WTC11 (cell line): ENCODE data around the gene KIFC1. TPM values are rescaled to one million over a fixed set of nuclear protein-coding genes. Genes with fewer than 3 reads are reported as not detected.

ENCODE experiments used
- ATAC-seq: fragments of 200-7000 bp; cut with Tn5 transposase; 2 replicates; pipeline ENCODE4 v1.10.0; 2021; ENCODE audit warnings: mild to moderate bottlenecking, moderate library complexity
- CTCF ChIA-PET: fragments of 300-600 bp; sonication (Branson Sonifier 250); formaldehyde crosslinking; loops from one replicate; lab custom pipeline; 2021; ENCODE audit warnings: antibody characterized with exemption; lab: Charles Lee
- POLR2A ChIA-PET: fragments of 350-600 bp; sonication (Branson Sonifier 250); formaldehyde crosslinking; loops from one replicate; lab custom pipeline; 2021; ENCODE audit warnings: antibody characterized with exemption; lab: Charles Lee
- DNase-seq: peaks from one replicate; pipeline ENCODE4 v3.0.0; 2021; ENCODE audit warnings: low spot score
- H3K27ac Mint-ChIP-seq: 2 replicates; pipeline ENCODE4 v1.8.0; 2021; ENCODE audit warnings: mixed read lengths
- H3K27me3 Mint-ChIP-seq: 2 replicates; pipeline ENCODE4 v1.8.0; 2021; ENCODE audit warnings: low read depth, mild to moderate bottlenecking, moderate library complexity, mixed read lengths
- H3K36me3 Mint-ChIP-seq: 2 replicates; pipeline ENCODE4 v1.8.0; 2021; ENCODE audit warnings: mixed read lengths
- H3K4me1 Mint-ChIP-seq: 2 replicates; pipeline ENCODE4 v1.8.0; 2022; ENCODE audit warnings: mixed read lengths
- H3K4me3 Mint-ChIP-seq: 2 replicates; pipeline ENCODE4 v1.8.0; 2021; ENCODE audit warnings: mild to moderate bottlenecking, moderate library complexity, mixed read lengths
- H3K9me3 Mint-ChIP-seq: 2 replicates; pipeline ENCODE4 v1.8.0; 2021; ENCODE audit warnings: mixed read lengths
- ATF2 ChIP-seq: sonication (generic); formaldehyde crosslinking; IDR thresholded peaks from 2 replicates; pipeline ENCODE4 v1.8.1; 2022; ENCODE audit warnings: low read depth, missing genetic modification reagents, borderline replicate concordance
- CDX4 ChIP-seq: fragments of 250-450 bp; sonication (Bioruptor Pico); IDR thresholded peaks from 2 replicates; pipeline ENCODE4 v1.9.0; 2021; ENCODE audit warnings: moderate library complexity, mild to moderate bottlenecking, inconsistent platforms, borderline replicate concordance
- CREB1 ChIP-seq: sonication (generic); formaldehyde crosslinking; IDR thresholded peaks from 2 replicates; pipeline ENCODE4 v1.8.0; 2023; ENCODE audit warnings: mild to moderate bottlenecking, missing genetic modification reagents
- ETV6 ChIP-seq: sonication (generic); formaldehyde crosslinking; IDR thresholded peaks from 2 replicates; pipeline ENCODE4 v1.8.1; 2022; ENCODE audit warnings: mild to moderate bottlenecking, missing genetic modification reagents
- FOXK1 ChIP-seq: sonication (generic); formaldehyde crosslinking; IDR thresholded peaks from 2 replicates; pipeline ENCODE4 v1.8.0; 2022; ENCODE audit warnings: mild to moderate bottlenecking, moderate library complexity, missing genetic modification reagents
- HMGA2 ChIP-seq: fragments of 250-450 bp; sonication (Bioruptor Pico); IDR thresholded peaks from 2 replicates; pipeline ENCODE4 v1.4.0; 2021; ENCODE audit warnings: mild to moderate bottlenecking, moderate library complexity
- JAZF1 ChIP-seq: fragments of 250-450 bp; sonication (Bioruptor Pico); IDR thresholded peaks from 2 replicates; pipeline ENCODE4 v1.9.0; 2021; ENCODE audit warnings: moderate library complexity, mild to moderate bottlenecking, inconsistent platforms
- MAX ChIP-seq: sonication (generic); formaldehyde crosslinking; IDR thresholded peaks from 2 replicates; pipeline ENCODE4 v1.8.0; 2022; ENCODE audit warnings: mild to moderate bottlenecking, missing genetic modification reagents
- MYBL2 ChIP-seq: sonication (generic); formaldehyde crosslinking; IDR thresholded peaks from 2 replicates; pipeline ENCODE4 v1.8.1; 2023; ENCODE audit warnings: mild to moderate bottlenecking, moderate library complexity, missing genetic modification reagents
- NFE2L1 ChIP-seq: sonication (generic); formaldehyde crosslinking; IDR thresholded peaks from 2 replicates; pipeline ENCODE4 v1.8.1; 2023; ENCODE audit warnings: missing genetic modification reagents
- OVOL2 ChIP-seq: fragments of 250-450 bp; sonication (Bioruptor Pico); IDR thresholded peaks from 2 replicates; pipeline ENCODE4 v1.9.0; 2021; ENCODE audit warnings: mild to moderate bottlenecking, borderline replicate concordance
- PRDM15 ChIP-seq: sonication (generic); formaldehyde crosslinking; IDR thresholded peaks from 2 replicates; pipeline ENCODE4 v1.8.0; 2022; ENCODE audit warnings: missing genetic modification reagents
- SMAD4 ChIP-seq: sonication (generic); formaldehyde crosslinking; IDR thresholded peaks from 2 replicates; pipeline ENCODE4 v1.8.0; 2022; ENCODE audit warnings: mild to moderate bottlenecking, missing genetic modification reagents
- SP1 ChIP-seq: sonication (generic); formaldehyde crosslinking; conservative IDR thresholded peaks from 2 replicates; pipeline ENCODE4 v1.8.1; 2022; ENCODE audit warnings: missing genetic modification reagents
- TEAD1 ChIP-seq: sonication (generic); formaldehyde crosslinking; IDR thresholded peaks from 2 replicates; pipeline ENCODE4 v1.8.0; 2022; ENCODE audit warnings: mild to moderate bottlenecking, missing genetic modification reagents
- TP53 ChIP-seq: sonication (generic); formaldehyde crosslinking; IDR thresholded peaks from 2 replicates; pipeline ENCODE4 v1.8.1; 2023; ENCODE audit warnings: mild to moderate bottlenecking, missing genetic modification reagents
- ZBTB21 ChIP-seq: sonication (generic); formaldehyde crosslinking; IDR thresholded peaks from 2 replicates; pipeline ENCODE4 v1.8.1; 2023; ENCODE audit warnings: mild to moderate bottlenecking, missing genetic modification reagents, borderline replicate concordance
- ZNF121 ChIP-seq: sonication (generic); formaldehyde crosslinking; IDR thresholded peaks from 2 replicates; pipeline ENCODE4 v1.8.0; 2023; ENCODE audit warnings: missing genetic modification reagents
- ZNF138 ChIP-seq: sonication (generic); formaldehyde crosslinking; conservative IDR thresholded peaks from 2 replicates; pipeline ENCODE4 v1.8.1; 2022; ENCODE audit warnings: mild to moderate bottlenecking, moderate library complexity, missing genetic modification reagents
- ZNF232 ChIP-seq: sonication (generic); formaldehyde crosslinking; IDR thresholded peaks from 2 replicates; pipeline ENCODE4 v1.8.0; 2022; ENCODE audit warnings: mild to moderate bottlenecking, missing genetic modification reagents
- ZNF423 ChIP-seq: fragments of 250-450 bp; sonication (Bioruptor Pico); IDR thresholded peaks from 2 replicates; pipeline ENCODE4 v2.1.2; 2022; ENCODE audit warnings: mild to moderate bottlenecking, moderate library complexity
- total RNA-seq: library from RNA; stranded (reverse); gene quantifications from 3 replicates; pipeline ENCODE4 v1.2.3, GENCODE V29; 2021
- TF ChIP-seq, protein P1 (sequence below): sonication (generic); formaldehyde crosslinking; IDR thresholded peaks from 2 replicates; pipeline ENCODE4 v1.8.0; 2022; ENCODE audit warnings: mild to moderate bottlenecking, missing genetic modification reagents
- TF ChIP-seq, protein P2 (sequence below): fragments of 250-450 bp; sonication (Bioruptor Pico); IDR thresholded peaks from 2 replicates; pipeline ENCODE4 v2.1.2; 2022; ENCODE audit warnings: mild to moderate bottlenecking, moderate library complexity

KIFC1 gene
- total RNA-seq, 1 experiment from 2014 or later: 97.3 TPM

DNA sequence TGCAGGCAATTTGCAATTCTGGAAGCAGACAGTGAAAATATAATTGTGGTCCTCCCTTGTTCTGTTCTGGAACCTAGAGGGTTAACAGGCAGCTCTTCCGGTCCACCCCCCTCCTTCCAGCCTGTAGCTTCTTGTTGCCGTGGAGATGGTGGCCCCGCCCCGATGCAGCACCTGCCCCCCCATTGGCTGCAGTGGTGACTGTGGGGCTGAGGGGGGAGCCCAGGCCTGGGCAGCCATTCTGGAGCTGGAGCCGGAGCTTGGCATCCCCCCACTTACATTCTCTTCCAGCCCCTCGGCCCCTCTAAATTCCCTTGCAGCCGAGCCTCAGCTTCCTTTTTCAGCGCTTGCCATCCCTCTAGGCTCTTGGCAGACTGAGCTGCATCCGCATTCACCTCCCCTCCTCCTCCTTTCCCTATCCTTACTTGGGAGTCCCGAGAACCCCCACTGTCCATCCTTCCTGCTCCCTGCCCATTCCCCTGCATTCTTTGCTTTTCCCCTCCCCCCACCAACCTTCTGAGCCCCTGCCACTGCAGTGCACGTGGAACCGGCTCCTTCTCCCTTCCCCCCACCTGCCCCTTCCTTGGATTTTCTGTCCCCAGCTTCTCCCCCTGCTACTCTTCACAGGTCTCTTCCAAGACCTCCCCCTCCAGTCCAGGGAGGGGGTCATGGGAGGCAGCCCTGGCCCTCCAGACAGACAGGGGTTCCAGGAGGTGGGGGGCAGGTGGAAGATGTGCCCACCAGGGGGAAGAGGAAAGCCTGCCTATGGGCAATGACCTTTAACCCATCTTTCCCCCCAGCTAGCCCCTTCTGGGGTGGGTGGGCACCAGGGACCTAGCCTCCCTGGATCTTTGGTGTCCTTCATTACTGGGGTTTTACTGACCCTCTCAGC lies 39.6 kb downstream of the KIFC1 start (continued):
- no peak for TF ChIP-seq ATF2 (CRISPR knock-in tag)
- peak; percentile 78; the same call in 1 of the 2 replicates for TF ChIP-seq MAX (CRISPR knock-in tag)
- TF ChIP-seq OVOL2 (CRISPR knock-in tag): no peak
- TF ChIP-seq ZNF138 (CRISPR knock-in tag): no peak
- peak; percentile 56; the same call in 1 of the 2 replicates for TF ChIP-seq FOXK1 (CRISPR knock-in tag)
- TF ChIP-seq, all 79 proteins: peak for 10

DNA sequence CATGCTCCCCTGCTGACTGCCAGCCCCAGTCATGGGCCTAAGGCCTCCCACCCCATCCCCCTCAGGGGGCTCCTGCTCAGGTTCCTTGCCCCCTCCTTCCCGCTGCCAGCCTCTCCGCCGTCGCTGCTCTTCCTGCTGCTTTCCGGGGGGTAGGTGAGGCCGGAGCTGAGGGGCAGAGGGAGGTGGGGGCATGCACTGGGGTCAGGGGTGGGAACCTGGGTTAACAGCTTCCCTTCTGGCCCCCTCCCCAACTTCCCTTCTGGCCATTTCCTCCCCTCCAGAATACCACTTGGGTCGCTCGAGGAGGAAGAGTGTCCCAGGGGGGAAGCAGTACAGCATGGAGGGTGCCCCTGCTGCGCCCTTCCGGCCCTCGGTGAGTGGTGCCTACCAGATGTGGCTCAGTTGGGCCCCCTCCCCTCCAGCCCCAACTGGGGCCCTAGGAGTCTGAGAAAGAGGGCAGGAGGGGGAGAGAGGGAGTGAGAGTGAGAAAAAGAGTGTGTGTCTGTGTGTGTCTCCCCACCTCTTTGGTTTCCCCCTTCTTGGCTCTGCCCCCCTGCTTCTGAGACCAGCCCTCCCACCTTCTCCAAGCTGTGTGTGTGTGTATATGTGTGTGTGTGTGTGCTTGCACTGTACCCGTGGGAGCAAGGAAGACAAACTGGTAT lies 40.4 kb downstream of the KIFC1 start:
- peak; percentile 47 for DNase-seq
- Mint-ChIP-seq H3K9me3 (no peaks in the 10 kb centered on the region), H3K27me3 (no peaks in the 10 kb centered on the region), H3K27ac (peak overlapping the region; percentile 93), H3K4me1 (peaks cover 58% of the 10 kb centered on the region), H3K4me3 (peak overlapping the region; percentile 71), H3K36me3 (peaks cover 21% of the 10 kb centered on the region)
- no peak for TF ChIP-seq HMGA2 (CRISPR knock-in tag)
- peak; percentile 92 for TF ChIP-seq ZNF423
- peak; percentile 43; the same call in 1 of the 2 replicates for TF ChIP-seq FOXK1 (CRISPR knock-in tag)
- TF ChIP-seq ETV6 (CRISPR knock-in tag): peak; percentile 98
- TF ChIP-seq TEAD1 (CRISPR knock-in tag): peak; percentile 74; the same call in 1 of the 2 replicates
- TF ChIP-seq MYBL2 (CRISPR knock-in tag): no peak
- TF ChIP-seq ZNF232 (CRISPR knock-in tag): 0 out of 2 replicates have a peak, but pooled peaks have one; percentile 13
- no peak for TF ChIP-seq CDX4 (CRISPR knock-in tag)
- ATAC-seq: peak; percentile 1; the same call in 1 of the 2 replicates
- POLR2A ChIA-PET: interaction anchor here (0.6 to 4.1 kb wide), 4 partner anchors 8 to 153 kb away, joined by 3 to 26 read pairs (median 8); partner anchors contain the start of genes PHF1 and ZBTB9
- CTCF ChIA-PET: interaction anchor here (1.0 to 2.4 kb wide), 4 partner anchors 14 to 155 kb away, joined by 4 to 30 read pairs (median 10); partner anchors contain the start of genes B3GALT4 and CUTA

- Mint-ChIP-seq H3K27me3 (no peaks in the 10 kb centered on the region), H3K4me3 (peak overlapping the region; percentile 71), H3K9me3 (no peaks in the 10 kb centered on the region), H3K36me3 (peaks cover 26% of the 10 kb centered on the region), H3K4me1 (peaks cover 53% of the 10 kb centered on the region), H3K27ac (peak overlapping the region; percentile 93)
- ChIA-PET CTCF (interaction anchor here (0.9 to 1.5 kb wide), 4 partner anchors 14 to 155 kb away, joined by 3 to 7 read pairs (median 4); partner anchors contain the start of genes B3GALT4, CUTA and ZBTB9), POLR2A (interaction anchor here (0.8 to 4.1 kb wide), 2 partner anchors 22 to 161 kb away, joined by 3 to 26 read pairs; partner anchors contain the start of genes RPS18, VPS52 and ZBTB9)
- no peak for ATAC-seq
- DNase-seq: no peak
- TF ChIP-seq JAZF1 (no peak), SMAD4 (no peak), SP1 (CRISPR knock-in tag) (no peak), PRDM15 (CRISPR knock-in tag) (no peak), OVOL2 (CRISPR knock-in tag) (no peak), TP53 (CRISPR knock-in tag) (no peak), NFE2L1 (CRISPR knock-in tag) (no peak), ZNF121 (CRISPR knock-in tag) (no peak), ZBTB21 (CRISPR knock-in tag) (no peak), CREB1 (CRISPR knock-in tag) (no peak)
- TF ChIP-seq, protein P1, sequence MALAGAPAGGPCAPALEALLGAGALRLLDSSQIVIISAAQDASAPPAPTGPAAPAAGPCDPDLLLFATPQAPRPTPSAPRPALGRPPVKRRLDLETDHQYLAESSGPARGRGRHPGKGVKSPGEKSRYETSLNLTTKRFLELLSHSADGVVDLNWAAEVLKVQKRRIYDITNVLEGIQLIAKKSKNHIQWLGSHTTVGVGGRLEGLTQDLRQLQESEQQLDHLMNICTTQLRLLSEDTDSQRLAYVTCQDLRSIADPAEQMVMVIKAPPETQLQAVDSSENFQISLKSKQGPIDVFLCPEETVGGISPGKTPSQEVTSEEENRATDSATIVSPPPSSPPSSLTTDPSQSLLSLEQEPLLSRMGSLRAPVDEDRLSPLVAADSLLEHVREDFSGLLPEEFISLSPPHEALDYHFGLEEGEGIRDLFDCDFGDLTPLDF: no peak
- TF ChIP-seq, protein P2, sequence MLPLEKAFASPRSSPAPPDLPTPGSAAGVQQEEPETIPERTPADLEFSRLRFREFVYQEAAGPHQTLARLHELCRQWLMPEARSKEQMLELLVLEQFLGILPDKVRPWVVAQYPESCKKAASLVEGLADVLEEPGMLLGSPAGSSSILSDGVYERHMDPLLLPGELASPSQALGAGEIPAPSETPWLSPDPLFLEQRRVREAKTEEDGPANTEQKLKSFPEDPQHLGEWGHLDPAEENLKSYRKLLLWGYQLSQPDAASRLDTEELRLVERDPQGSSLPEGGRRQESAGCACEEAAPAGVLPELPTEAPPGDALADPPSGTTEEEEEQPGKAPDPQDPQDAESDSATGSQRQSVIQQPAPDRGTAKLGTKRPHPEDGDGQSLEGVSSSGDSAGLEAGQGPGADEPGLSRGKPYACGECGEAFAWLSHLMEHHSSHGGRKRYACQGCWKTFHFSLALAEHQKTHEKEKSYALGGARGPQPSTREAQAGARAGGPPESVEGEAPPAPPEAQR: no peak
Measured at GRCh38 chr6:33432546-33432945, 40.9 kb downstream of the KIFC1 start.
